SK-N-DZ (cell line): ENCODE results near the gene ALS2CL.

ENCODE experiments used
- DNase-seq: peaks from one replicate; pipeline ENCODE4 v3.0.0-alpha.2; 2015; ENCODE audit warnings: low spot score

ALS2CL gene

GRCh38 chr3:46677411-46677726 lies 16.1 kb downstream of the ALS2CL start:
- DNase-seq: peak; percentile 41

DNA sequence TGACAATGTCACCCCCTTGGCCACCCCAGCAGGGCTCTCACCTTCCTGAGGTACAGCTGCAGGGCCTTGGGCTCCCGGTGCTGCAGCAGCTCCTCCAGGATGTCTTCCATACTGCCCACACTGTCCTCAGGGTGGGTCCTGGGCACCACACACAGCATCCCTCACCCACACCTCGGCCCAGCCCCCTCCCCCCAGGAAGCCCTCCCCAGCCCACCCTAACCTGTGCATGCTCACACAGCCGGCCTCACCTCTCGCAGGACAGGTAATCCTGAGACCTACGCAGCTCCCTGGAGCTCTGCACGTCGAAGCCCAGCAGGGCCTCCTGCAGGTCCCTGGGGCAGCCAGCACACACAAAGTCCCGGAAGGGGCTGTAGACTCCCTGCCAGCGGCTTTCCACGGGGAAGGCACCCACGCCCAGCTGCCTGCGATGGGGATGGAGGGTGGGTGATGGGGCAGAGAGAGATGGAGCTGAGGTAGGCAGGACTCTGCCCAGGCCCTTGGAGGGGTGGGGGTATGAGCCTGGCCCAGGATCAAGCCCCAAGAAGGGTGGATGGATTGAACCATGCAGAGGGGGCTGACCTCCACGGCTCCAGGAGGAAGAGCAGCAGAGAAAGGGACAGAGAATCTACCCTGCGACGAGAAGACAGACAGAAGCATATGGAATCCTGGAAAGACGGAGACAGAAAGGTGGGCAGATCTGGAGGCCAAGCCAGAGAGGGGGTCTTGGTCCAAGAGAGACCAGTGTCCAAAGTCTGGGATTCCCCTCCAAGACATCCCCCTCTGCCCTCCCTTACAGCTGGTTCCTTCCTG lies 16.7 kb downstream of the ALS2CL start:
- DNase-seq: no peak

DNA sequence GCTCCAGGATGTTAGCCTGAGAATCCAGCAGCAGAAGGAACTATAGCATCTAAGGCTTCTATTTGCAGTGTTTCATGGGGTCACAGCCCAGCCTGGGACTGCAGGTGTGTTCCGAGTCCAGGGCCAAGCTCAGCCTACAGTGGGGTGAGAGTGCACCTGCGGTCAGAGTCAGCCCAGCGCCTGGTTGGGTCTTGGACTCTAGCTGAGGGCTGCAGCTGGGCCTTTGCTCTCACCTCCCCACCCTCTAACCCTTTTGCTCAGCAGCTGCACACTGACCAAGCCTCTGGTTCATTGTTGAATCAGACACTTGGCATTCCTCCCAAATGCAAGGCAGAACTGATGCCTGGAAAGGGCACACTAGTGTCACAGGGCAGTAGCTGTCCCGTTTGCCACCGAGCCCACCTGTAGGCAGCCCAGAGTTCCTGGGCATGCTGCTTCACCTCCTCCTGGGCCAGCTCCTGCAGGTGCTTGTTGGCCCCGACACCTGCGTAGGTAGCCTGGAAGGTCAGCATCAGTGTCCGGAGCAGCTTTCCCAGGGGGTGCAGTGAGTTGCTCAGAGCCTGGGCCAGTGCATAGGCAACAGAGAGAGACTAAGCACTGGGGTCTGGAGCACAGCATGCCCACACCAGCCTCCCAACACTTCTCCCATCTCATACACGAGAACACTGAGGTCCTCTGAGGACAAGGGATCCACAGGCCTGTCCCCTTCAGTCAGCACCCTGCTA lies 17.5 kb downstream of the ALS2CL start:
- DNase-seq: no peak

DNA sequence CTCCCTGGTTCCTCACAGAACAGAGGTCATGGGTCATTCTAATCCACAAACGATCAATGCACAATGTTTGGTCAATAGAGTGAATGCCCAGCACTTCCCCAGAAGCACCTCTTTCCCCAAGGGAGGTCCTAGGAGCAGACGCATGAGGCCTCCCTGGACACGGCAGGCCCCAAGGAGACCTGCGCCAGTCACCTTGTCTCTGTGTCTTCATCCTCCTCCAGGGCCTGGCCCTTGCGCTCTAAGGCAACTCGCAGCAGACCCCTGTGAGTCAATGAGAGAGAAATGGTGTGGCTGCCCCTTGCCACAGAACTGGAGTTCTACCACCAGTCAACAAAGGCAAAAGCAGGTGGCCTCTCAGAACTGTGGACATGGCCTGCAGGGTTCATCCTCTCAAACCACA lies 18.1 kb downstream of the ALS2CL start:
- no peak for DNase-seq

GRCh38 chr3:46674031-46674845 lies 19.2 kb downstream of the ALS2CL start:
- DNase-seq: no peak

- DNase-seq: no peak
These were observed 20.1 kb downstream of the ALS2CL start for GRCh38 chr3:46673151-46674030.

GRCh38 chr3:46672349-46672695 lies 21.2 kb downstream of the ALS2CL start:
- no peak for DNase-seq

DNA sequence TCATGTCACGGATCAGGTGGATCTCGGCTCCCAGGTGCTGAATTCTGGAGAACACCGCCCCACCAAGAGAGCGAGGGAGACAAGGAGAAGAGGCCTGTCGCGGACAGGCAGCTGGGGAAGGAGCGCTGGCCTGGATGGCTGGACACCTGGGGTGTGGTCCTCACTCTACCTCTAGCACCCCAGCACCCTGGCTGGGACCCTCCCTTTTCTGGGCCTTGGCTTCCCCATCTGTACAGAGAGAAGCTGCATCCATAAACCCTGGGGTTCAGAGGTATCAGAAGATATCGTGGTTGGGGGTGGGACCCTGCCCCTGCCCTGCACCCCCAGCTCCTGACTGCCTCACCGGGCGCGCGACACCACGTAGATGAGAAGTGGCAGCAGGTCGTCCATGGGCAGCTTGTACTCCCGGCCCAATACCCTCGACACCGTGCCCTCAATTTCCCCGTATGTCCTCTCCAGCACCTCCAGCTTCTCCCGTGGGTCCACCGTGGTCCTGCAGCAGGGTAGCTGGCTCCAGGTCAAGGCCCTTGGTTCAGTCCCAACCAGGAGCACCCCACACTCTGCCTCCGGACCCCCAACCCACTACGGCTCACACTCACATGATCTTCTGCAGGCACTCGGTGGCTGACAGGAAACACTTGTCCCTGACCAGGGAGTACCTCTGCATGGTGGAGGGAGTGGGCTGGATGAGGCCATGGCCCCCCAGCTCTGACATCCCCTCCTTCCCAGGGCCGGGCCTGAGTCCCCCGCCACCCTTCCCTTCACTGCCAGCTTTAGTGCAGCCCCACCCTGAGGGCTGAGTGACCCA lies 21.7 kb downstream of the ALS2CL start:
- no peak for DNase-seq

- DNase-seq: no peak
These were observed 22.5 kb downstream of the ALS2CL start for GRCh38 chr3:46670891-46671427.

DNA sequence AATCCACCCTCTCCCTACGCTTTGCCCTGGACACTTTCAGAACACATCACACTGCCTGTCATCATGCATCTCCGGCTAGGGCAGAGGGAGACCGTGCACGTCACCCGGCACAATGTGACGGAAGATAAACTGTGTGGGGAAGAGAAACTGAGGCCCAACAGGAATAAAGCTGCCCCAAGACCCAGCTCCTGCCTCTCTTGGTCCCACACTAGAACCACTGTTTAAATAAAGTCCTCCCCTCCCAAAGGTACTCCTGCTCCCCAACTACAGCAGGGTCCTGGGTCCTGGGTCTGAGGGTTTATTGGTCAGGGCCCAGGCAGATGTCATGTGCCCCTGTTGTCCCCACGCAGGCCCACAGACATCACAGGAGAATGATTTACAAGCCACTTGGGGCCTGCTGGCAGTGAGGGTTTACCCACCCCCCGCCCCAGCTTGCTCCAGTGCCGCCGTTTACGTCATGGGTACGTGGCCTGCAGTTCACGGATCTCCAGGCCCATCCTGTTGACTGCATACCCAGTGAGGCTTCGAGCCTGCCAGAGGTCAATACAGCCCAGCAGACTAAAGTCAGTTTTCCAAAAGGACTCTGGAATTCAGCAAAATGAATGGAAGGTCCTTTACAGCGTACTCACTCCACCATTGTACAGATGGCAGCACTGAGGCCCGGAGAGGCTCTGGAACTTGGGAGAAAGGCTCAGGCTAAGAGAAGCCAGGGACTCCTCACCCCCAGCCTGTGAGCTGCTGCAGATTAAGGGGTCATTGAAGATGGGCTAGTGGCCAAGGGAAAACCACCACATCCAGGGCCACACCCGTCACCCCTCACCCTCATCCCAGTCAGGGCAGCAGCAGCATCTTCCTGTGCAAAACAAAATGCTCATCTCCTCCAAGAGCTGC lies 23.2 kb downstream of the ALS2CL start:
- no peak for DNase-seq

- no peak for DNase-seq
These were observed 24.1 kb downstream of the ALS2CL start for GRCh38 chr3:46669191-46669999.

- no peak for DNase-seq
These were observed 24.9 kb downstream of the ALS2CL start for GRCh38 chr3:46668591-46668990.

DNA sequence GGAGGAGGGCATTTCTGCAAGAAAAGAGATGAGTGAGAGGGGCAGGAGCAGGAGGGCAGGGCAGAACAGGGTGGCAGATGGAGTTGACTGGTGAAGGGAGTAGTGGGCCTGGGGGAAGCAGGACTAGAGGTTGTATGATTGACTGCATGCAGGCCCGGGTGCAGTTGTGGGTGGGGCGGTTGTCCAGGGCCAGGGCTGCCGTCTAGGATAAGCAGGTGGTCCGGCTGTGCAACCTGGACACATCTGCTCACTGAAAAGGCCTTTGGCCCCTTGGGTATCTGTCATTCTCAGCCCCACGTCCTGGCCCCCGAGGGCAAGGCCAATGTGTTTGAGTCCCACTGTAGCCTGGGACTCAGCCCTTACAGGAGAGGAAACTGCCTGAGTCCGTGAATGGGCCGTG lies 25.4 kb downstream of the ALS2CL start:
- no peak for DNase-seq

DNA sequence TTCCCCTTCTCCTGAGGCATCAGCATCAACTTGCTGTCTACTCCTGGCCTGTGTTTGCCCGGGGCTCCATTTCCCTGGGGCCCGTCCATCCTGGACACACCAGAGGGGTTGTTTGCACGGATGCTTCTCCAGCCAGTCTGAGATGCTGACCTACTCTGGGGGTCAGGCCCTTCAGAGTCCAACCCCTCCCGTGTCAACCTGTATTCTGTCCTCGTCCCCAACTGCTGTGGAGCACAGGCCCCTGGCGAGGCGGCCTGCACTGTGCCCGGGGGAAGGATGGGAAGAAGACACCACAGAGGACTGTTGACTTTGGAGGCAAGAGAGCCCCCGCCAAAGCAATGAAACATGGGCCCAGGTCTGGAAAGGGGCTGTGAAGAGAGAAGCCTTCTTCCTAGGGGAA lies 25.8 kb downstream of the ALS2CL start:
- DNase-seq: no peak

DNA sequence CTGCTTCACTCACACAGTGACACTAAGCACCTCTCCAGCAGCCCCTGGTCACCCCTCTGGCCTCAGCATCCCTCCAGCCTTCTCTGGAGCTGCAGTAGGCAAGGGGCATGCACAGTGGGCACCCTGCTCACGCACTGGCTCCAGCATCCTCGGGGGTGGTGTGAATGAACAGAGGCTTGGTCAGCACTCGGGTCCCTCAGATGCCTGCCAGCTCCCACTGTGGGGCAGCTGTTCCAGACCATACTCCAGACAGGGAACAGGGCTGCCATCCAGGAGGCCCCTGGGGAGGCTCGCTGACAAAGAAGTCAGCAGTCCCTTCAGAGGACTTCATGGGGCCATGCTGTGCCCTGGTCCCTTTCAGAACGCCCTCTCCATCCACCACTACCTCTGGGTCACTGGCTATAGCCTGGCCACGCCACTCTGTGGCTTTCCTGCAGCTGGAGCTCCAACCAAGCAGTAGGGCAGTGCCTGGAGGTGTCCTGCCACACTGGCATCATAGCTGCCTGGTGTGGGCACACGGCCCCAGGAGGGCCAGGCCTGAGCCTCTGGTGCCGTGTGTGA lies 26.3 kb downstream of the ALS2CL start:
- DNase-seq: no peak

DNA sequence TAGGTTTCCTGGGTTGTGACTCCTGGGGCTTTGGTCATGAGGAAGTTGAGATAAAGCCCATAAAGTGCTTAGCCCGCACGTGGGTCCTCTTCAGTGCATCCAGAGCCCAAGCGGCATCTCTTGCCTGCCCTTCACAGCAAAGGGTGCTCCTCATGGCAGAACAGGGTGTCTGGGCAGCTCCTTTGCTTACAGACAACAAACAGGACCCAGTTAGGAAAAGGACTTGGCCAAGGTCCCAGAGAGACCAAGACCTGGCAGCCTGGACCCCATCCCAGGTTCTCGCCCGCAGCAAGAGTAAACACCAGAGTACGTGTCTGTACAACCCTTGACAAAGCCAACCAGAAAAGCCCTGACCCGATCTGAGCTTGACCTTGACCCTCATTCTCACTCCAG lies 27.0 kb downstream of the ALS2CL start:
- DNase-seq: no peak

- no peak for DNase-seq
These were observed 27.6 kb downstream of the ALS2CL start for GRCh38 chr3:46665763-46666452.
